ENCODE measurements around the gene CYP1A2. TPM values are rescaled to one million over a fixed set of nuclear protein-coding genes. Genes with fewer than 3 reads are reported as not detected.

CYP1A2 gene, protein sequence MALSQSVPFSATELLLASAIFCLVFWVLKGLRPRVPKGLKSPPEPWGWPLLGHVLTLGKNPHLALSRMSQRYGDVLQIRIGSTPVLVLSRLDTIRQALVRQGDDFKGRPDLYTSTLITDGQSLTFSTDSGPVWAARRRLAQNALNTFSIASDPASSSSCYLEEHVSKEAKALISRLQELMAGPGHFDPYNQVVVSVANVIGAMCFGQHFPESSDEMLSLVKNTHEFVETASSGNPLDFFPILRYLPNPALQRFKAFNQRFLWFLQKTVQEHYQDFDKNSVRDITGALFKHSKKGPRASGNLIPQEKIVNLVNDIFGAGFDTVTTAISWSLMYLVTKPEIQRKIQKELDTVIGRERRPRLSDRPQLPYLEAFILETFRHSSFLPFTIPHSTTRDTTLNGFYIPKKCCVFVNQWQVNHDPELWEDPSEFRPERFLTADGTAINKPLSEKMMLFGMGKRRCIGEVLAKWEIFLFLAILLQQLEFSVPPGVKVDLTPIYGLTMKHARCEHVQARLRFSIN
- total RNA-seq: not detected
- not detected for polyA plus RNA-seq (2013, experiment 1 of 2)
- polyA plus RNA-seq (2013, experiment 2 of 2): not detected
- total RNA-seq: 0 to 0.17 (median 0) reads per million in 172 experiments

DNA sequence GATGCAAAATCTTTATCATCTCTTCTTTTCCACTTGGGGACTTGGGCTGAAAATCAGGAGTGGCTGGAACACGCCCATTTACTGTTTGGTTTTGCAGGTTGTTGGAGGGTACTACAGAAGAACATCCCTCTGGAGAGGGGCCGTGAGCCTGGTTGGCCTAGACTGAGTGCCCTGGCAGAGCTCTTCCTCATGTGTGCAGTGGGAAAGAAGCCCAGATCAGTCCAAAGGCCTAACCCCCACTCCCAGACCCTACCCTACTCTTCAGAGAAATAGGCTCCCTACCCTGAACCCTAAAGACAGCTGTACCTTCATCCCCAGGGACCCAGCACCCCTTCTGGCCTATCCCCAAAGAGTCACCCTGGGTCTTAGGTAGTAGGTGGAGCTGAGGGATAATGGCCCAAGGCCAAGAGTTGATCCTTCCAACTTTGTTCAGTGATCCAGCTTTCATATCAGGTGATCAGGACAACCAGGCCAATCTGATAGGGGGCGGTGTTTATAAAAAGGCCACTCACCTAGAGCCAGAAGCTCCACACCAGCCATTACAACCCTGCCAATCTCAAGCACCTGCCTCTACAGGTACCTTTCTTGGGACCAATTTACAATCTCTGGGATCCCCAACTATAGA lies at the start of gene CYP1A2:
CYP1A2 (plus strand) TSS at position 524 of the 625 bp plus-strand sequence. CDS start 894 bp downstream, outside the sequence.
- H3K4me3 Mint-ChIP-seq: no peak within 1 kb of the TSS
- H3K9me3 Mint-ChIP-seq: no peaks in the 10 kb centered on the region
- H3K4me1 ChIP-seq (ENCODE audit: insufficient read depth, low read length): no peaks in the 10 kb centered on the region
- ChIA-PET CTCF (no interaction called here), POLR2A (interaction anchor here (0.7 kb wide), 1 partner anchor 32 kb away, joined by 3 read pairs; no protein-coding TSS in a partner anchor)
- H3K36me3 ChIP-seq (ENCODE audit: insufficient read depth, low read length): no peaks in the 10 kb centered on the region
- DNase-seq (no peak), ATAC-seq (ENCODE audit: poor library complexity) (no peak)
- no peaks in the 10 kb centered on the region for H3K36me3 Mint-ChIP-seq (ENCODE audit: low read depth)
- no peaks in the 10 kb centered on the region for H3K27me3 ChIP-seq (ENCODE audit: control insufficient read depth in 1 of 2, insufficient read depth in 2 of 2, low read length in 2 of 2)
- no peak within 1 kb of the TSS for H3K27ac Mint-ChIP-seq
- intact Hi-C loops (cut with DNase I, micrococcal nuclease): no loop called here
- H3K4me1 Mint-ChIP-seq (ENCODE audit: low read depth): no peaks in the 10 kb centered on the region
- H3K4me3 ChIP-seq (ENCODE audit: low read length): no peak within 1 kb of the TSS
- no peak within 1 kb of the TSS for H3K27ac ChIP-seq (ENCODE audit: low read depth in 1 of 2, low read length in 2 of 2)
- TF ChIP-seq, protein P1, sequence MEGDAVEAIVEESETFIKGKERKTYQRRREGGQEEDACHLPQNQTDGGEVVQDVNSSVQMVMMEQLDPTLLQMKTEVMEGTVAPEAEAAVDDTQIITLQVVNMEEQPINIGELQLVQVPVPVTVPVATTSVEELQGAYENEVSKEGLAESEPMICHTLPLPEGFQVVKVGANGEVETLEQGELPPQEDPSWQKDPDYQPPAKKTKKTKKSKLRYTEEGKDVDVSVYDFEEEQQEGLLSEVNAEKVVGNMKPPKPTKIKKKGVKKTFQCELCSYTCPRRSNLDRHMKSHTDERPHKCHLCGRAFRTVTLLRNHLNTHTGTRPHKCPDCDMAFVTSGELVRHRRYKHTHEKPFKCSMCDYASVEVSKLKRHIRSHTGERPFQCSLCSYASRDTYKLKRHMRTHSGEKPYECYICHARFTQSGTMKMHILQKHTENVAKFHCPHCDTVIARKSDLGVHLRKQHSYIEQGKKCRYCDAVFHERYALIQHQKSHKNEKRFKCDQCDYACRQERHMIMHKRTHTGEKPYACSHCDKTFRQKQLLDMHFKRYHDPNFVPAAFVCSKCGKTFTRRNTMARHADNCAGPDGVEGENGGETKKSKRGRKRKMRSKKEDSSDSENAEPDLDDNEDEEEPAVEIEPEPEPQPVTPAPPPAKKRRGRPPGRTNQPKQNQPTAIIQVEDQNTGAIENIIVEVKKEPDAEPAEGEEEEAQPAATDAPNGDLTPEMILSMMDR (IDR thresholded peaks at IDR 0.05): no peak
- no peaks in the 10 kb centered on the region for H3K27me3 Mint-ChIP-seq
- H3K9me3 ChIP-seq (ENCODE audit: control insufficient read depth in 1 of 2, insufficient read depth in 1 of 2, low read length in 2 of 2): no peaks in the 10 kb centered on the region

DNA sequence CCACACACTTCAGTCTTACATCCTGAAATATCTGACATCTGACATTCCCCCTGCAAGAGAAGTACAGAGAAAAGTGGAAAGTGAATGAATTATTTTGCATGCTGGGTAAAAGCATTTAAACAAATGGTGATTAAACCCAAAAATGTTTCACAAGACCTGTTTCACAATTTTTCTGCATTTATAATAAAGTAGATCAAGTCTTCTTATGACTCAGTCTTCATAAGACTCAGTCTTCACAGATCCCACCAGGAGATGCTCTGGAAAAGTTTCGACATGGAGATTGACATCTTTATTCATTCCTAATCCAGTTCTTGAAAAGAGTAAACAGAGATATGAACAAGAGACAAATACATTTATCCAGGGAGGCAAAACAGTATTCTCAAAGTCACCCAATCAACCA lies 39.6 kb upstream of the CYP1A2 start:
- CTCF ChIA-PET: no interaction called here
- ATAC-seq (ENCODE audit: poor library complexity) (no peak), DNase-seq (no peak)
- intact Hi-C loops (cut with DNase I, micrococcal nuclease): no loop called here
- Histone ChIP-seq H3K9me3 (ENCODE audit: control insufficient read depth in 1 of 2, insufficient read depth in 1 of 2, low read length in 2 of 2) (no peaks in the 10 kb centered on the region), H3K27ac (ENCODE audit: low read depth in 1 of 2, low read length in 2 of 2) (no peak overlapping the region), H3K4me3 (ENCODE audit: low read length) (no peak overlapping the region), H3K36me3 (ENCODE audit: insufficient read depth, low read length) (no peaks in the 10 kb centered on the region), H3K4me1 (ENCODE audit: insufficient read depth, low read length) (peaks cover 10% of the 10 kb centered on the region), H3K27me3 (ENCODE audit: control insufficient read depth in 1 of 2, insufficient read depth in 2 of 2, low read length in 2 of 2) (no peaks in the 10 kb centered on the region)
- POLR2A ChIA-PET: no interaction called here
- no peaks in the 10 kb centered on the region for H3K9me3 Mint-ChIP-seq
- no peaks in the 10 kb centered on the region for H3K4me1 Mint-ChIP-seq (ENCODE audit: low read depth)
- TF ChIP-seq, protein P1 (IDR thresholded peaks at IDR 0.05): no peak
- peaks cover 15% of the 10 kb centered on the region for H3K27me3 Mint-ChIP-seq
- no peak overlapping the region for H3K27ac Mint-ChIP-seq
- no peaks in the 10 kb centered on the region for H3K36me3 Mint-ChIP-seq (ENCODE audit: low read depth)
- no peak overlapping the region for H3K4me3 Mint-ChIP-seq

DNA sequence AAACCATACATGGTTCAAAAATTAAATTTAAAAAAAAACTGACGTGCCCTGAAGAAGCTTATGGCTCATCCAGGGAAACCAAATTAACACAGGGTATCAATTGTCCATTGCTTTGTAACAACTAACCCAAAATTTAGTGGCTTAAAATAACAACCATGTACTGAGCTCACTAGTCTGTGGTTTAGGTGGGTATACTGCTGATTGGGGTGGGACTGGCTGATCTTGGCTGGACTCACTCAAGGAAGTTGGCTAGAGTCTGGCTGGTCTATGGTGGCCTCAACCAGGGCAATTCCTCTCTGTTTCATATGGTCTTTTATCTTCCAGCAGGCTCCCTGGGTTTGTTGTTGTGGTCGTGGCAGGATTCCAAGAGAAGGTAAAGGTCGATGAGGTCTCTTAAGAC lies 38.8 kb upstream of the CYP1A2 start:
- ATAC-seq (ENCODE audit: poor library complexity) (no peak), DNase-seq (no peak)
- Histone ChIP-seq H3K27ac (ENCODE audit: low read depth in 1 of 2, low read length in 2 of 2) (no peak overlapping the region), H3K36me3 (ENCODE audit: insufficient read depth, low read length) (no peaks in the 10 kb centered on the region), H3K4me1 (ENCODE audit: insufficient read depth, low read length) (peaks cover 10% of the 10 kb centered on the region), H3K4me3 (ENCODE audit: low read length) (no peak overlapping the region), H3K9me3 (ENCODE audit: control insufficient read depth in 1 of 2, insufficient read depth in 1 of 2, low read length in 2 of 2) (no peaks in the 10 kb centered on the region), H3K27me3 (ENCODE audit: control insufficient read depth in 1 of 2, insufficient read depth in 2 of 2, low read length in 2 of 2) (no peaks in the 10 kb centered on the region)
- Mint-ChIP-seq H3K4me1 (ENCODE audit: low read depth) (no peaks in the 10 kb centered on the region), H3K27me3 (peaks cover 15% of the 10 kb centered on the region), H3K27ac (no peak overlapping the region), H3K36me3 (ENCODE audit: low read depth) (no peaks in the 10 kb centered on the region), H3K9me3 (no peaks in the 10 kb centered on the region), H3K4me3 (no peak overlapping the region)
- ChIA-PET POLR2A (no interaction called here), CTCF (no interaction called here)
- intact Hi-C loops (cut with DNase I, micrococcal nuclease): no loop called here
- TF ChIP-seq, protein P1 (IDR thresholded peaks at IDR 0.05): no peak

Data from CD4-positive, alpha-beta T cell (primary cell).